HepG2 (cell line): ENCODE results near the gene LYPD6. TPM values are rescaled to one million over a fixed set of nuclear protein-coding genes. Genes with fewer than 3 reads are reported as not detected.

Experiments used
- ATRX ChIP-seq: sonication (generic); formaldehyde crosslinking; IDR thresholded peaks from 2 replicates; pipeline ENCODE4 v1.4.0; 2020; ENCODE audit warnings: missing genetic modification reagents, borderline replicate concordance
- BRCA1 ChIP-seq: sonication (generic); formaldehyde crosslinking; IDR thresholded peaks from 2 replicates; pipeline ENCODE4 v1.4.0; 2020; ENCODE audit warnings: missing genetic modification reagents
- ETV5 ChIP-seq: IDR thresholded peaks from 2 replicates; pipeline ENCODE4 v1.6.1; 2018; ENCODE audit warnings: missing biosample characterization, missing genetic modification reagents, inconsistent platforms, borderline replicate concordance
- KAT8 ChIP-seq: IDR thresholded peaks from 2 replicates; pipeline ENCODE4 v1.6.1; 2016; ENCODE audit warnings: missing genetic modification reagents, missing compliant biosample characterization
- POGZ ChIP-seq: sonication (generic); formaldehyde crosslinking; IDR thresholded peaks from 2 replicates; pipeline ENCODE4 v1.4.0; 2020; ENCODE audit warnings: mild to moderate bottlenecking, missing genetic modification reagents
- RXRB ChIP-seq: IDR thresholded peaks from 2 replicates; pipeline ENCODE4 v1.6.1; 2016; ENCODE audit warnings: borderline replicate concordance, missing genetic modification reagents, missing compliant biosample characterization
- SAP130 ChIP-seq: IDR thresholded peaks from 2 replicates; pipeline ENCODE4 v1.6.1; 2016; ENCODE audit warnings: low read depth
- SMARCC2 ChIP-seq: fragments of 450-650 bp; IDR thresholded peaks from 2 replicates; pipeline ENCODE4 v1.6.1; 2017; ENCODE audit warnings: antibody characterized with exemption, mild to moderate bottlenecking
- SOX13 ChIP-seq, 3 experiments: fragments of 450-650 bp in 1 of 3; sonication (generic) in 1 of 3; formaldehyde crosslinking in 1 of 3; IDR thresholded peaks in 2 of 3; conservative IDR thresholded peaks in 1 of 3; 2 replicates each; pipeline versions ENCODE4 v1.5.0 to v1.6.1; 2016 to 2020; ENCODE audit warnings: antibody characterized with exemption in 1 of 3, mild to moderate bottlenecking in 1 of 3, missing compliant biosample characterization in 1 of 3, missing genetic modification reagents in 1 of 3, moderate library complexity in 1 of 3
- SOX6 ChIP-seq, 2 experiments: fragments of 450-650 bp in 1 of 2; sonication (generic) in 1 of 2; formaldehyde crosslinking in 1 of 2; IDR thresholded peaks; 2 replicates each; pipeline versions ENCODE4 v1.4.0 to v1.6.1; 2017 to 2020; ENCODE audit warnings: antibody characterized with exemption in 1 of 2, mild to moderate bottlenecking in 1 of 2, missing genetic modification reagents in 1 of 2
- ZMAT3 ChIP-seq: sonication (generic); formaldehyde crosslinking; conservative IDR thresholded peaks from 2 replicates; pipeline ENCODE4 v1.7.0; 2021; ENCODE audit warnings: missing genetic modification reagents
- ZNF510 ChIP-seq: sonication (generic); formaldehyde crosslinking; IDR thresholded peaks from 2 replicates; pipeline ENCODE4 v1.4.0; 2020; ENCODE audit warnings: low read depth, mild to moderate bottlenecking, missing genetic modification reagents
- ZNF629 ChIP-seq: sonication (generic); formaldehyde crosslinking; conservative IDR thresholded peaks from 2 replicates; pipeline ENCODE4 v1.5.0; 2020; ENCODE audit warnings: missing genetic modification reagents
- ZNF747 ChIP-seq: sonication (generic); formaldehyde crosslinking; IDR thresholded peaks from 2 replicates; pipeline ENCODE4 v1.8.1; 2023; ENCODE audit warnings: missing genetic modification reagents, mild to moderate bottlenecking, borderline replicate concordance
- ZNF772 ChIP-seq: sonication (generic); formaldehyde crosslinking; IDR thresholded peaks from 2 replicates; pipeline ENCODE4 v1.5.0; 2020; ENCODE audit warnings: mild to moderate bottlenecking, missing genetic modification reagents
- ZNF816 ChIP-seq: sonication (generic); formaldehyde crosslinking; IDR thresholded peaks from 2 replicates; pipeline ENCODE4 v1.8.0; 2022; ENCODE audit warnings: missing genetic modification reagents, mild to moderate bottlenecking, borderline replicate concordance
- polyA plus RNA-seq, 8 experiments: library from polyadenylated mRNA; depleted of rRNA in 3 of 8; stranded (reverse) in 7 of 8; unstranded in 1 of 8; fragments of >200 nt; fragmentation: Illumina TruSeq in 4 of 8; extraction: Trizol in 4 of 8; gene quantifications; 2 replicates each; pipeline versions ENCODE4 v1.2.1 to v1.2.3, GENCODE V29; 2011 to 2016; ENCODE audit warnings: low read depth in 4 of 8, missing spikeins in 1 of 8, mixed read lengths in 1 of 8; ENCODE audit not compliant: insufficient read depth in 1 of 8
- total RNA-seq, 5 experiments: library from RNA; depleted of rRNA; stranded (reverse); fragments of >200 nt; fragmentation: Illumina TruSeq; extraction: Trizol; gene quantifications; 2 replicates each; pipeline ENCODE4 v1.2.3, GENCODE V29; 2016; ENCODE audit warnings: low read depth in 1 of 5
- TF ChIP-seq, protein P1 (sequence below): sonication (generic); formaldehyde crosslinking; IDR thresholded peaks from 2 replicates; pipeline ENCODE4 v1.5.1; 2020; ENCODE audit warnings: mild to moderate bottlenecking, missing genetic modification reagents, borderline replicate concordance
- TF ChIP-seq, protein P2 (sequence below): sonication (generic); formaldehyde crosslinking; IDR thresholded peaks from 2 replicates; pipeline ENCODE4 v1.4.0; 2020; ENCODE audit warnings: missing genetic modification reagents
- TF ChIP-seq, protein P3 (sequence below): sonication (generic); formaldehyde crosslinking; IDR thresholded peaks from 2 replicates; pipeline ENCODE4 v1.9.0; 2021; ENCODE audit warnings: missing genetic modification reagents, borderline replicate concordance

Gene LYPD6
- total and polyA plus RNA-seq, 2 of the 13 experiments (the other 11 are each of a cell fraction or from before 2014, with no cell fraction given), result 0.01 to 0.07 TPM

DNA sequence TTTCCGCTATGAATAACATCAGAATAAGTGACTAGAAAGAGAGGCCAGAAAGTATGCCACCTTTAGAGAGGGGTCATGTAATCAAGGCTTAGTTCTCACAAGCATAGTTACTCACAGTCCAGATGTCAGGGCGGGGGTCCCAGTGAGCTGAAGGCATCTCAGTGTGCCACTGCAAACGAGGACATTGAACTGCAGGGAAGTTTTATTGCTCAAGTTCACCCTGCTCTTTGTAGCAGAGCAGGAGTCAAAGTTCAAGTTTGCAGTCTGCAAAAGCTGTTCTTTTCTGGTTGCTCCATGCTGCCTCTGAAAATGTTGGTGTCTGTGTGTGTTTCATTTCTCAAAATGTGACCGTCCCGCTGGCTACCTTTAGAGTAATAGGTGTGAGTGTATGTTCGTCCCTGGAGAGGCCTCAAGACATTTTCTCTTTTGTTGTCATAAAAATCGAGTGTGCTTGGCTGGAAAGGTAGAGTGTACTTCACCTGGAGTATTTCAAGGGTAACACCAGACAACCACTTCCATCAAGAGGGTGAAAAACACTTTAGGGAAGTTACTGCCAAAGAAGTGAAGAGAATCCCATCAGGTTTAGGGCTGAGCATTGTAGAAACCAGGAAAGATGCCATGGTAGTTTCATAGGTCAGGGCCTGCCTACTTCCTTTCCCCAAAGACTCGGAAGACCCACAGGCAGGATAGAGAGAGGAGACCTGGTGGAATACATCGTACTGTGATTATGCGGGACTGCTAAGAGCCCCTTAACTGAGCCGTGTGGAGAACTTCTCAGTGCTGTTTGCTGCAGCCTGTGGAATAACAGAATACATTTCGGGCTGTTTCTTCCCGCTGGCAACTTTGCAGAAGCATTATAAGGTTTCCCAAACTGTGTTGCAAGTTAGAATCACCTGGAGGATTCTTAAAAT is 89.9 kb downstream of the LYPD6 start (continued):
- TF ChIP-seq, protein P1, sequence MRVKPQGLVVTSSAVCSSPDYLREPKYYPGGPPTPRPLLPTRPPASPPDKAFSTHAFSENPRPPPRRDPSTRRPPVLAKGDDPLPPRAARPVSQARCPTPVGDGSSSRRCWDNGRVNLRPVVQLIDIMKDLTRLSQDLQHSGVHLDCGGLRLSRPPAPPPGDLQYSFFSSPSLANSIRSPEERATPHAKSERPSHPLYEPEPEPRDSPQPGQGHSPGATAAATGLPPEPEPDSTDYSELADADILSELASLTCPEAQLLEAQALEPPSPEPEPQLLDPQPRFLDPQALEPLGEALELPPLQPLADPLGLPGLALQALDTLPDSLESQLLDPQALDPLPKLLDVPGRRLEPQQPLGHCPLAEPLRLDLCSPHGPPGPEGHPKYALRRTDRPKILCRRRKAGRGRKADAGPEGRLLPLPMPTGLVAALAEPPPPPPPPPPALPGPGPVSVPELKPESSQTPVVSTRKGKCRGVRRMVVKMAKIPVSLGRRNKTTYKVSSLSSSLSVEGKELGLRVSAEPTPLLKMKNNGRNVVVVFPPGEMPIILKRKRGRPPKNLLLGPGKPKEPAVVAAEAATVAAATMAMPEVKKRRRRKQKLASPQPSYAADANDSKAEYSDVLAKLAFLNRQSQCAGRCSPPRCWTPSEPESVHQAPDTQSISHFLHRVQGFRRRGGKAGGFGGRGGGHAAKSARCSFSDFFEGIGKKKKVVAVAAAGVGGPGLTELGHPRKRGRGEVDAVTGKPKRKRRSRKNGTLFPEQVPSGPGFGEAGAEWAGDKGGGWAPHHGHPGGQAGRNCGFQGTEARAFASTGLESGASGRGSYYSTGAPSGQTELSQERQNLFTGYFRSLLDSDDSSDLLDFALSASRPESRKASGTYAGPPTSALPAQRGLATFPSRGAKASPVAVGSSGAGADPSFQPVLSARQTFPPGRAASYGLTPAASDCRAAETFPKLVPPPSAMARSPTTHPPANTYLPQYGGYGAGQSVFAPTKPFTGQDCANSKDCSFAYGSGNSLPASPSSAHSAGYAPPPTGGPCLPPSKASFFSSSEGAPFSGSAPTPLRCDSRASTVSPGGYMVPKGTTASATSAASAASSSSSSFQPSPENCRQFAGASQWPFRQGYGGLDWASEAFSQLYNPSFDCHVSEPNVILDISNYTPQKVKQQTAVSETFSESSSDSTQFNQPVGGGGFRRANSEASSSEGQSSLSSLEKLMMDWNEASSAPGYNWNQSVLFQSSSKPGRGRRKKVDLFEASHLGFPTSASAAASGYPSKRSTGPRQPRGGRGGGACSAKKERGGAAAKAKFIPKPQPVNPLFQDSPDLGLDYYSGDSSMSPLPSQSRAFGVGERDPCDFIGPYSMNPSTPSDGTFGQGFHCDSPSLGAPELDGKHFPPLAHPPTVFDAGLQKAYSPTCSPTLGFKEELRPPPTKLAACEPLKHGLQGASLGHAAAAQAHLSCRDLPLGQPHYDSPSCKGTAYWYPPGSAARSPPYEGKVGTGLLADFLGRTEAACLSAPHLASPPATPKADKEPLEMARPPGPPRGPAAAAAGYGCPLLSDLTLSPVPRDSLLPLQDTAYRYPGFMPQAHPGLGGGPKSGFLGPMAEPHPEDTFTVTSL (CRISPR knock-in tag), result peak; percentile 68
- TF ChIP-seq SOX6 (IDR thresholded peaks at IDR 0.05), result no peak
- peak; percentile 53 for TF ChIP-seq SOX6 (CRISPR knock-in tag; IDR thresholded peaks at IDR 0.05)
- no peak for TF ChIP-seq ZMAT3 (CRISPR knock-in tag)
- no peak for TF ChIP-seq ZNF747
- TF ChIP-seq, protein P2, sequence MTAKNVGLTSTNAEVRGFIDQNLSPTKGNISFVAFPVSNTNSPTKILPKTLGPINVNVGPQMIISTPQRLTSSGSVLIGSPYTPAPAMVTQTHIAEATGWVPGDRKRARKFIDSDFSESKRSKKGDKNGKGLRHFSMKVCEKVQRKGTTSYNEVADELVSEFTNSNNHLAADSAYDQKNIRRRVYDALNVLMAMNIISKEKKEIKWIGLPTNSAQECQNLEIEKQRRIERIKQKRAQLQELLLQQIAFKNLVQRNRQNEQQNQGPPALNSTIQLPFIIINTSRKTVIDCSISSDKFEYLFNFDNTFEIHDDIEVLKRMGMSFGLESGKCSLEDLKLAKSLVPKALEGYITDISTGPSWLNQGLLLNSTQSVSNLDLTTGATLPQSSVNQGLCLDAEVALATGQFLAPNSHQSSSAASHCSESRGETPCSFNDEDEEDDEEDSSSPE (CRISPR knock-in tag), result no peak
- no peak for TF ChIP-seq ETV5 (CRISPR knock-in tag)
- TF ChIP-seq ATRX, result no peak
- no peak for TF ChIP-seq ZNF816
- TF ChIP-seq ZNF510 (CRISPR knock-in tag), result no peak
- TF ChIP-seq SAP130 (CRISPR knock-in tag), result no peak
- no peak for TF ChIP-seq BRCA1 (CRISPR knock-in tag)
- TF ChIP-seq SMARCC2, result no peak
- no peak for TF ChIP-seq KAT8
- TF ChIP-seq SOX13 (IDR thresholded peaks at IDR 0.05), result no peak
- 0 out of 4 replicates have a peak, but pooled peaks of 1 of the 2 experiments have one; percentile 26 for TF ChIP-seq SOX13 (CRISPR knock-in tag; conservative IDR thresholded peaks at IDR 0.05 in 1 of 2, IDR thresholded peaks at IDR 0.05 in 1 of 2)
- 0 out of 2 replicates have a peak, but pooled peaks have one; percentile 53 for TF ChIP-seq ZNF772 (CRISPR knock-in tag)
- TF ChIP-seq ZNF629, result no peak
- TF ChIP-seq RXRB (CRISPR knock-in tag), result peak; percentile 71; the same call in 1 of the 2 replicates
- TF ChIP-seq, protein P3, sequence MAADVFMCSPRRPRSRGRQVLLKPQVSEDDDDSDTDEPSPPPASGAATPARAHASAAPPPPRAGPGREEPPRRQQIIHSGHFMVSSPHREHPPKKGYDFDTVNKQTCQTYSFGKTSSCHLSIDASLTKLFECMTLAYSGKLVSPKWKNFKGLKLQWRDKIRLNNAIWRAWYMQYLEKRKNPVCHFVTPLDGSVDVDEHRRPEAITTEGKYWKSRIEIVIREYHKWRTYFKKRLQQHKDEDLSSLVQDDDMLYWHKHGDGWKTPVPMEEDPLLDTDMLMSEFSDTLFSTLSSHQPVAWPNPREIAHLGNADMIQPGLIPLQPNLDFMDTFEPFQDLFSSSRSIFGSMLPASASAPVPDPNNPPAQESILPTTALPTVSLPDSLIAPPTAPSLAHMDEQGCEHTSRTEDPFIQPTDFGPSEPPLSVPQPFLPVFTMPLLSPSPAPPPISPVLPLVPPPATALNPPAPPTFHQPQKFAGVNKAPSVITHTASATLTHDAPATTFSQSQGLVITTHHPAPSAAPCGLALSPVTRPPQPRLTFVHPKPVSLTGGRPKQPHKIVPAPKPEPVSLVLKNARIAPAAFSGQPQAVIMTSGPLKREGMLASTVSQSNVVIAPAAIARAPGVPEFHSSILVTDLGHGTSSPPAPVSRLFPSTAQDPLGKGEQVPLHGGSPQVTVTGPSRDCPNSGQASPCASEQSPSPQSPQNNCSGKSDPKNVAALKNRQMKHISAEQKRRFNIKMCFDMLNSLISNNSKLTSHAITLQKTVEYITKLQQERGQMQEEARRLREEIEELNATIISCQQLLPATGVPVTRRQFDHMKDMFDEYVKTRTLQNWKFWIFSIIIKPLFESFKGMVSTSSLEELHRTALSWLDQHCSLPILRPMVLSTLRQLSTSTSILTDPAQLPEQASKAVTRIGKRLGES (CRISPR knock-in tag), result no peak
- peak; percentile 25; the same call in 1 of the 2 replicates for TF ChIP-seq POGZ (CRISPR knock-in tag)
